HEK293 (cell line): Measurements from ENCODE around the gene RBM18.

Source experiments
- CTCF ChIA-PET: fragments of 350-600 bp; formaldehyde crosslinking; extraction: SDS; loops from one replicate; lab custom pipeline; 2021; ENCODE audit warnings: antibody characterized with exemption; lab: Yijun Ruan, JAX
- POLR2A ChIA-PET: fragments of 300-600 bp; formaldehyde crosslinking; extraction: SDS; loops from one replicate; lab custom pipeline; 2020; ENCODE audit warnings: antibody characterized with exemption, inconsistent platforms; lab: Yijun Ruan, JAX
- H3K27ac ChIP-seq: fragments of 200-500 bp; sonication (Bioruptor generic); 2 replicates; pipeline ENCODE4 v1.5.1; 2014; ENCODE audit warnings: low read depth, low read length, control low read depth, inconsistent platforms; ENCODE audit errors: extremely low read depth
- H3K36me3 ChIP-seq, 2 experiments: fragments of 200-500 bp in 1 of 2; sonication (Bioruptor generic) in 1 of 2; 1 replicate in 1 of 2; 2 replicates in 1 of 2; pipeline ENCODE4 v1.5.1; 2014 to 2017; ENCODE audit warnings: inconsistent platforms in 2 of 2, low read length in 2 of 2; ENCODE audit not compliant: control insufficient read depth in 2 of 2, insufficient read depth in 1 of 2
- H3K4me1 ChIP-seq: fragments of 200-500 bp; sonication (Bioruptor generic); 2 replicates; pipeline ENCODE4 v1.5.1; 2014; ENCODE audit warnings: mild to moderate bottlenecking, low read length, inconsistent platforms; ENCODE audit not compliant: control insufficient read depth, insufficient read depth
- H3K4me3 ChIP-seq: 2 replicates; pipeline ENCODE4 v1.5.1; 2011; ENCODE audit warnings: low read depth, mild to moderate bottlenecking, control low read depth, low read length, moderate library complexity
- H3K9me3 ChIP-seq: fragments of 200-500 bp; sonication (Bioruptor generic); 2 replicates; pipeline ENCODE4 v1.5.1; 2014; ENCODE audit warnings: low read depth, low read length, inconsistent platforms; ENCODE audit not compliant: control insufficient read depth, insufficient read depth
- GLIS2 ChIP-seq: fragments of 450-650 bp; formaldehyde crosslinking; IDR thresholded peaks from 2 replicates; pipeline ENCODE4 v1.5.1; 2016; ENCODE audit warnings: missing biosample characterization, missing genetic modification characterization
- HOXA7 ChIP-seq: sonication (generic); formaldehyde crosslinking; IDR thresholded peaks from 2 replicates; pipeline ENCODE4 v1.8.1; 2022; ENCODE audit warnings: missing genetic modification reagents, borderline replicate concordance
- MEIS1 ChIP-seq: sonication (generic); formaldehyde crosslinking; IDR thresholded peaks from 2 replicates; pipeline ENCODE4 v1.8.1; 2022; ENCODE audit warnings: missing genetic modification reagents, mild to moderate bottlenecking, borderline replicate concordance
- SP3 ChIP-seq: fragments of 450-650 bp; formaldehyde crosslinking; IDR thresholded peaks from 2 replicates; pipeline ENCODE4 v1.5.1; 2016; ENCODE audit warnings: missing biosample characterization, missing genetic modification characterization
- ZFP3 ChIP-seq: fragments of 450-650 bp; formaldehyde crosslinking; IDR thresholded peaks from 2 replicates; pipeline ENCODE4 v1.5.1; 2016; ENCODE audit warnings: low read depth, missing biosample characterization, missing genetic modification characterization
- ZFP41 ChIP-seq: fragments of 450-650 bp; formaldehyde crosslinking; IDR thresholded peaks from 2 replicates; pipeline ENCODE4 v1.5.1; 2016; ENCODE audit warnings: missing biosample characterization, missing genetic modification characterization, borderline replicate concordance
- ZNF112 ChIP-seq: fragments of 450-650 bp; formaldehyde crosslinking; IDR thresholded peaks from 2 replicates; pipeline ENCODE4 v1.5.0; 2017; ENCODE audit warnings: missing biosample characterization, missing genetic modification characterization
- ZNF121 ChIP-seq: fragments of 450-650 bp; formaldehyde crosslinking; IDR thresholded peaks from 2 replicates; pipeline ENCODE4 v1.5.1; 2016; ENCODE audit warnings: missing biosample characterization, missing genetic modification characterization
- ZNF138 ChIP-seq: fragments of 450-650 bp; formaldehyde crosslinking; IDR thresholded peaks from 2 replicates; pipeline ENCODE4 v1.5.1; 2016; ENCODE audit warnings: missing biosample characterization, missing genetic modification characterization, borderline replicate concordance
- ZNF184 ChIP-seq: fragments of 450-650 bp; IDR thresholded peaks from 2 replicates; pipeline ENCODE4 v1.5.1; 2018; ENCODE audit warnings: missing biosample characterization, mild to moderate bottlenecking, missing genetic modification characterization
- ZNF274 ChIP-seq, 2 experiments: fragments of 200-500 bp in 1 of 2; fragments of 450-650 bp in 1 of 2; sonication (Bioruptor generic) in 1 of 2; formaldehyde crosslinking in 1 of 2; IDR thresholded peaks; 2 replicates each; pipeline versions ENCODE4 v1.5.1 to v1.6.1; 2014 to 2016; ENCODE audit warnings: borderline replicate concordance in 1 of 2, inconsistent platforms in 1 of 2, low read length in 1 of 2, missing biosample characterization in 1 of 2, missing genetic modification characterization in 1 of 2
- ZNF302 ChIP-seq: fragments of 450-650 bp; formaldehyde crosslinking; IDR thresholded peaks from 2 replicates; pipeline ENCODE4 v1.5.1; 2016; ENCODE audit warnings: missing biosample characterization, missing genetic modification characterization, low read depth
- ZNF423 ChIP-seq: fragments of 450-650 bp; formaldehyde crosslinking; IDR thresholded peaks from 2 replicates; pipeline ENCODE4 v1.5.1; 2016; ENCODE audit warnings: missing biosample characterization, missing genetic modification characterization
- ZNF558 ChIP-seq: fragments of 450-650 bp; formaldehyde crosslinking; IDR thresholded peaks from 2 replicates; pipeline ENCODE4 v1.5.1; 2016; ENCODE audit warnings: missing biosample characterization, missing genetic modification characterization
- ZNF561 ChIP-seq: fragments of 450-650 bp; IDR thresholded peaks from 2 replicates; pipeline ENCODE4 v1.5.1; 2018; ENCODE audit warnings: missing biosample characterization, missing genetic modification characterization, borderline replicate concordance
- ZNF747 ChIP-seq: fragments of 450-650 bp; formaldehyde crosslinking; IDR thresholded peaks from 2 replicates; pipeline ENCODE4 v1.5.1; 2016; ENCODE audit warnings: missing biosample characterization, missing genetic modification characterization
- TF ChIP-seq, protein P1 (sequence below): fragments of 450-650 bp; formaldehyde crosslinking; IDR thresholded peaks from 2 replicates; pipeline ENCODE4 v1.5.1; 2016; ENCODE audit warnings: missing biosample characterization, missing genetic modification characterization
- TF ChIP-seq, protein P2 (sequence below): fragments of 450-650 bp; formaldehyde crosslinking; IDR thresholded peaks from 2 replicates; pipeline ENCODE4 v1.5.1; 2017; ENCODE audit warnings: missing biosample characterization, missing genetic modification characterization
- TF ChIP-seq, protein P3 (sequence below): fragments of 450-650 bp; formaldehyde crosslinking; IDR thresholded peaks from 2 replicates; pipeline ENCODE4 v1.5.1; 2016; ENCODE audit warnings: missing biosample characterization, missing genetic modification characterization, borderline replicate concordance
- TF ChIP-seq, protein P4 (sequence below): fragments of 450-650 bp; formaldehyde crosslinking; IDR thresholded peaks from 2 replicates; pipeline ENCODE4 v1.5.1; 2017; ENCODE audit warnings: missing biosample characterization, missing genetic modification characterization
- TF ChIP-seq, protein P5 (sequence below): fragments of 450-650 bp; formaldehyde crosslinking; IDR thresholded peaks from 2 replicates; pipeline ENCODE4 v1.5.1; 2017; ENCODE audit warnings: missing biosample characterization, missing genetic modification characterization
- TF ChIP-seq, protein P6 (sequence below): fragments of 450-650 bp; IDR thresholded peaks from 2 replicates; pipeline ENCODE4 v1.5.1; 2018; ENCODE audit warnings: missing biosample characterization, mild to moderate bottlenecking, missing genetic modification characterization
- TF ChIP-seq, protein P7 (sequence below): fragments of 450-650 bp; formaldehyde crosslinking; IDR thresholded peaks from 2 replicates; pipeline ENCODE4 v1.5.1; 2016; ENCODE audit warnings: missing biosample characterization, missing genetic modification characterization

Gene RBM18

DNA sequence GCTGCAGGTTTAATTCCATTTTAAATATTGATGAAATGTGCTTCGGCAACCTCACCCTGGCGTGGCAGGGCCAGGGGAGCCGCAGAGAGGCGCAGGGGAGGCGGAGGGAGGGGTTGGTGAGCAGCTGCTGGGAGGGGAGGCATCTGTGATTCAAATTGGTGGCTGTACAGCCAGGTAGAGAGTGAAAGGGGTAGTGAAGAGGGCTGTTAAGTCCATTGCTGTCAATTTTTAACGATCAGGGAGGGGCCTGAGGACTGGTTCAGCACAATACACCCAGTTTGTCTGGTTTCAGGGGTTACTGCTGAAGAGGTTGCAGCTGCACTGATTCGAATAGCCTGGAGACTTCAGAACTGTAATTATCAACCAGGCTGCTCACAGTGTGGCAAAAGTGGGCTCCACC, 67.2 kb downstream of the RBM18 start:
- ChIA-PET POLR2A (no interaction called here), CTCF (interaction anchor here (1.1 kb wide), 1 partner anchor 98 kb away, joined by 3 read pairs; no protein-coding TSS in a partner anchor)
- Histone ChIP-seq H3K27ac (no peak overlapping the region), H3K9me3 (no peaks in the 10 kb centered on the region), H3K4me1 (no peaks in the 10 kb centered on the region), H3K36me3 (no peaks in the 10 kb centered on the region), H3K4me3 (no peak overlapping the region)
- TF ChIP-seq MEIS1 (CRISPR knock-in tag) = no peak
- no peak for TF ChIP-seq ZNF561 (tag by site-specific recombination)
- TF ChIP-seq HOXA7 = no peak
- no peak for TF ChIP-seq ZNF138 (tag by site-specific recombination)
- no peak for TF ChIP-seq ZNF274 (IDR thresholded peaks at IDR 0.05; ENCODE audit: low read length)
- no peak for TF ChIP-seq ZNF274 (tag by site-specific recombination; IDR thresholded peaks at IDR 0.05; ENCODE audit: borderline replicate concordance)
- no peak for TF ChIP-seq ZNF423 (tag by site-specific recombination)
- TF ChIP-seq, protein P1, sequence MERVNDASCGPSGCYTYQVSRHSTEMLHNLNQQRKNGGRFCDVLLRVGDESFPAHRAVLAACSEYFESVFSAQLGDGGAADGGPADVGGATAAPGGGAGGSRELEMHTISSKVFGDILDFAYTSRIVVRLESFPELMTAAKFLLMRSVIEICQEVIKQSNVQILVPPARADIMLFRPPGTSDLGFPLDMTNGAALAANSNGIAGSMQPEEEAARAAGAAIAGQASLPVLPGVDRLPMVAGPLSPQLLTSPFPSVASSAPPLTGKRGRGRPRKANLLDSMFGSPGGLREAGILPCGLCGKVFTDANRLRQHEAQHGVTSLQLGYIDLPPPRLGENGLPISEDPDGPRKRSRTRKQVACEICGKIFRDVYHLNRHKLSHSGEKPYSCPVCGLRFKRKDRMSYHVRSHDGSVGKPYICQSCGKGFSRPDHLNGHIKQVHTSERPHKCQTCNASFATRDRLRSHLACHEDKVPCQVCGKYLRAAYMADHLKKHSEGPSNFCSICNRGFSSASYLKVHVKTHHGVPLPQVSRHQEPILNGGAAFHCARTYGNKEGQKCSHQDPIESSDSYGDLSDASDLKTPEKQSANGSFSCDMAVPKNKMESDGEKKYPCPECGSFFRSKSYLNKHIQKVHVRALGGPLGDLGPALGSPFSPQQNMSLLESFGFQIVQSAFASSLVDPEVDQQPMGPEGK = no peak
- no peak for TF ChIP-seq GLIS2
- TF ChIP-seq, protein P2, sequence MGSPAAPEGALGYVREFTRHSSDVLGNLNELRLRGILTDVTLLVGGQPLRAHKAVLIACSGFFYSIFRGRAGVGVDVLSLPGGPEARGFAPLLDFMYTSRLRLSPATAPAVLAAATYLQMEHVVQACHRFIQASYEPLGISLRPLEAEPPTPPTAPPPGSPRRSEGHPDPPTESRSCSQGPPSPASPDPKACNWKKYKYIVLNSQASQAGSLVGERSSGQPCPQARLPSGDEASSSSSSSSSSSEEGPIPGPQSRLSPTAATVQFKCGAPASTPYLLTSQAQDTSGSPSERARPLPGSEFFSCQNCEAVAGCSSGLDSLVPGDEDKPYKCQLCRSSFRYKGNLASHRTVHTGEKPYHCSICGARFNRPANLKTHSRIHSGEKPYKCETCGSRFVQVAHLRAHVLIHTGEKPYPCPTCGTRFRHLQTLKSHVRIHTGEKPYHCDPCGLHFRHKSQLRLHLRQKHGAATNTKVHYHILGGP = no peak
- TF ChIP-seq, protein P3, sequence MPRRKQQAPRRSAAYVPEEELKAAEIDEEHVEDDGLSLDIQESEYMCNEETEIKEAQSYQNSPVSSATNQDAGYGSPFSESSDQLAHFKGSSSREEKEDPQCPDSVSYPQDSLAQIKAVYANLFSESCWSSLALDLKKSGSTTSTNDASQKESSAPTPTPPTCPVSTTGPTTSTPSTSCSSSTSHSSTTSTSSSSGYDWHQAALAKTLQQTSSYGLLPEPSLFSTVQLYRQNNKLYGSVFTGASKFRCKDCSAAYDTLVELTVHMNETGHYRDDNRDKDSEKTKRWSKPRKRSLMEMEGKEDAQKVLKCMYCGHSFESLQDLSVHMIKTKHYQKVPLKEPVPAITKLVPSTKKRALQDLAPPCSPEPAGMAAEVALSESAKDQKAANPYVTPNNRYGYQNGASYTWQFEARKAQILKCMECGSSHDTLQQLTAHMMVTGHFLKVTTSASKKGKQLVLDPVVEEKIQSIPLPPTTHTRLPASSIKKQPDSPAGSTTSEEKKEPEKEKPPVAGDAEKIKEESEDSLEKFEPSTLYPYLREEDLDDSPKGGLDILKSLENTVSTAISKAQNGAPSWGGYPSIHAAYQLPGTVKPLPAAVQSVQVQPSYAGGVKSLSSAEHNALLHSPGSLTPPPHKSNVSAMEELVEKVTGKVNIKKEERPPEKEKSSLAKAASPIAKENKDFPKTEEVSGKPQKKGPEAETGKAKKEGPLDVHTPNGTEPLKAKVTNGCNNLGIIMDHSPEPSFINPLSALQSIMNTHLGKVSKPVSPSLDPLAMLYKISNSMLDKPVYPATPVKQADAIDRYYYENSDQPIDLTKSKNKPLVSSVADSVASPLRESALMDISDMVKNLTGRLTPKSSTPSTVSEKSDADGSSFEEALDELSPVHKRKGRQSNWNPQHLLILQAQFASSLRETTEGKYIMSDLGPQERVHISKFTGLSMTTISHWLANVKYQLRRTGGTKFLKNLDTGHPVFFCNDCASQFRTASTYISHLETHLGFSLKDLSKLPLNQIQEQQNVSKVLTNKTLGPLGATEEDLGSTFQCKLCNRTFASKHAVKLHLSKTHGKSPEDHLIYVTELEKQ (tag by site-specific recombination) = no peak
- no peak for TF ChIP-seq SP3 (tag by site-specific recombination)
- TF ChIP-seq, protein P4, sequence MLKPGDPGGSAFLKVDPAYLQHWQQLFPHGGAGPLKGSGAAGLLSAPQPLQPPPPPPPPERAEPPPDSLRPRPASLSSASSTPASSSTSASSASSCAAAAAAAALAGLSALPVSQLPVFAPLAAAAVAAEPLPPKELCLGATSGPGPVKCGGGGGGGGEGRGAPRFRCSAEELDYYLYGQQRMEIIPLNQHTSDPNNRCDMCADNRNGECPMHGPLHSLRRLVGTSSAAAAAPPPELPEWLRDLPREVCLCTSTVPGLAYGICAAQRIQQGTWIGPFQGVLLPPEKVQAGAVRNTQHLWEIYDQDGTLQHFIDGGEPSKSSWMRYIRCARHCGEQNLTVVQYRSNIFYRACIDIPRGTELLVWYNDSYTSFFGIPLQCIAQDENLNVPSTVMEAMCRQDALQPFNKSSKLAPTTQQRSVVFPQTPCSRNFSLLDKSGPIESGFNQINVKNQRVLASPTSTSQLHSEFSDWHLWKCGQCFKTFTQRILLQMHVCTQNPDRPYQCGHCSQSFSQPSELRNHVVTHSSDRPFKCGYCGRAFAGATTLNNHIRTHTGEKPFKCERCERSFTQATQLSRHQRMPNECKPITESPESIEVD (tag by site-specific recombination) = no peak
- TF ChIP-seq ZFP41 (tag by site-specific recombination) = no peak
- TF ChIP-seq ZNF184 = no peak
- no peak for TF ChIP-seq ZNF558 (tag by site-specific recombination)

DNA sequence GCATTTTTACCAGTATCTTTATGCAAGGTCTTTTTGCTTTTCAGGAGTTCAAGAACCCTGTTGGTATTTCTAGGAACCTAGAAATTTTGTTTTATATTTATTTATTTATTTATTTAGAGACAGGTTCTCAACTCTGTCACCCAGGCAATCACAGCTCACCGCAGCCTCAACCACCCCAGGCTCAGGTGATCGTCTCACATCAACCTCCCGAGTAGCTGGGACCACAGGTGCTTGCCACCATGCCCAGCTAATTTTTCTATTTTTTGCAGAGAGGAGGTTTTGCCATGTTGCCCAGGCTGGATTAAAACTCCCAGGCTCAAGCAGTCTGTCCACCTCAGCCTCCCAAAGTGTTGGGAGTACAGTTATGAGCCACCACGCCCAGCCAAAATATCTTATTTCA, 68.8 kb downstream of the RBM18 start:
- POLR2A ChIA-PET = no interaction called here
- Histone ChIP-seq H3K4me1 (no peaks in the 10 kb centered on the region), H3K9me3 (no peaks in the 10 kb centered on the region), H3K4me3 (no peak overlapping the region), H3K36me3 (no peaks in the 10 kb centered on the region), H3K27ac (no peak overlapping the region)
- CTCF ChIA-PET = interaction anchor here (0.5 kb wide), 1 partner anchor 156 kb away, joined by 3 read pairs; no protein-coding TSS in a partner anchor
- TF ChIP-seq ZFP3 (tag by site-specific recombination) (no peak), ZNF302 (no peak), SP3 (tag by site-specific recombination) (no peak), ZNF747 (no peak), ZNF112 (tag by site-specific recombination) (no peak), MEIS1 (CRISPR knock-in tag) (no peak), ZNF121 (no peak)
- TF ChIP-seq, protein P5, sequence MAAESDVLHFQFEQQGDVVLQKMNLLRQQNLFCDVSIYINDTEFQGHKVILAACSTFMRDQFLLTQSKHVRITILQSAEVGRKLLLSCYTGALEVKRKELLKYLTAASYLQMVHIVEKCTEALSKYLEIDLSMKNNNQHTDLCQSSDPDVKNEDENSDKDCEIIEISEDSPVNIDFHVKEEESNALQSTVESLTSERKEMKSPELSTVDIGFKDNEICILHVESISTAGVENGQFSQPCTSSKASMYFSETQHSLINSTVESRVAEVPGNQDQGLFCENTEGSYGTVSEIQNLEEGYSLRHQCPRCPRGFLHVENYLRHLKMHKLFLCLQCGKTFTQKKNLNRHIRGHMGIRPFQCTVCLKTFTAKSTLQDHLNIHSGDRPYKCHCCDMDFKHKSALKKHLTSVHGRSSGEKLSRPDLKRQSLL (tag by site-specific recombination) = no peak
- TF ChIP-seq, protein P6, sequence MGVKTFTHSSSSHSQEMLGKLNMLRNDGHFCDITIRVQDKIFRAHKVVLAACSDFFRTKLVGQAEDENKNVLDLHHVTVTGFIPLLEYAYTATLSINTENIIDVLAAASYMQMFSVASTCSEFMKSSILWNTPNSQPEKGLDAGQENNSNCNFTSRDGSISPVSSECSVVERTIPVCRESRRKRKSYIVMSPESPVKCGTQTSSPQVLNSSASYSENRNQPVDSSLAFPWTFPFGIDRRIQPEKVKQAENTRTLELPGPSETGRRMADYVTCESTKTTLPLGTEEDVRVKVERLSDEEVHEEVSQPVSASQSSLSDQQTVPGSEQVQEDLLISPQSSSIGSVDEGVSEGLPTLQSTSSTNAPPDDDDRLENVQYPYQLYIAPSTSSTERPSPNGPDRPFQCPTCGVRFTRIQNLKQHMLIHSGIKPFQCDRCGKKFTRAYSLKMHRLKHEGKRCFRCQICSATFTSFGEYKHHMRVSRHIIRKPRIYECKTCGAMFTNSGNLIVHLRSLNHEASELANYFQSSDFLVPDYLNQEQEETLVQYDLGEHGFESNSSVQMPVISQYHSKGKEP (tag by site-specific recombination) = no peak
- TF ChIP-seq, protein P7, sequence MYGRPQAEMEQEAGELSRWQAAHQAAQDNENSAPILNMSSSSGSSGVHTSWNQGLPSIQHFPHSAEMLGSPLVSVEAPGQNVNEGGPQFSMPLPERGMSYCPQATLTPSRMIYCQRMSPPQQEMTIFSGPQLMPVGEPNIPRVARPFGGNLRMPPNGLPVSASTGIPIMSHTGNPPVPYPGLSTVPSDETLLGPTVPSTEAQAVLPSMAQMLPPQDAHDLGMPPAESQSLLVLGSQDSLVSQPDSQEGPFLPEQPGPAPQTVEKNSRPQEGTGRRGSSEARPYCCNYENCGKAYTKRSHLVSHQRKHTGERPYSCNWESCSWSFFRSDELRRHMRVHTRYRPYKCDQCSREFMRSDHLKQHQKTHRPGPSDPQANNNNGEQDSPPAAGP = no peak
